ENCODE data around the gene FOXO4.
A peak's percentile ranks its signal among the peaks of the same experiment; 100 is the strongest.

- TF ChIP-seq CTCF (IDR thresholded peaks at IDR 0.05) (peak; percentile 57 to 70 (median 59)), POLR2A (IDR thresholded peaks at IDR 0.05; ENCODE audit: low read depth) (no peak), POLR2AphosphoS5 (IDR thresholded peaks at IDR 0.05) (peak in 1 of 2 donors; percentile 37), EP300 (IDR thresholded peaks at IDR 0.05) (no peak)
These were observed 33.5 kb downstream of the FOXO4 start for GRCh38 chrX:71128915-71129765.

All from esophagus muscularis mucosa (tissue), 4 donors.